SH-SY5Y (cell line): ENCODE data around the gene TNC.

Source experiments
- GATA2 ChIP-seq: IDR thresholded peaks from 2 replicates; pipeline ENCODE4 v1.6.1; 2011; ENCODE audit warnings: mild to moderate bottlenecking, low read depth, low read length
- GATA3 ChIP-seq: IDR thresholded peaks from 2 replicates; pipeline ENCODE4 v1.6.1; 2011; ENCODE audit warnings: low read depth, mild to moderate bottlenecking, low read length, moderate library complexity

DNA sequence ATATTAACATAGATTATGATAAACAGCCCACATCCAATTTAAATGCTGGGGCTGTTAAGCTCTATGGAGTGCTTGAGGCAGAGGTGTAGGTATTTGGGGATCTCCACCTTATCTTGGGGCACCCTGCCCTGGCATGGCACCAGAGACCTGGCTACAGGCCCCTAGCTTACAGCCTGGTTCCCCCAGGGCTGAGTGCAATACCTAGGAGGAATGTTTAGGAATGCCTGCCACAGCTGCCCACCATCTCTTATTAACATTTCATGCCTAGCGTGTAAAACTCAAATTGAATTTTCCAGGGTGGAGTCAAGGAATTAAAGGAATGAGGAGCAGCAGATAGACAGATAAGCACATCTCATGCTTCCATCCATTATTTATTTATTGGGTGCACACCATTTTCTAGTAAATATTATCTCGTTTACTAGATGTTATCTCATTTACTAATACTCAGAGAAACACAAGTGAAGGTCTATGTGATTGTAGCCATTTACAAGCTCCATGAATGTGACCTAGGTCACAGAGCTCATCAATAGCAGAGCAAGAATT is 131.9 kb downstream of the TNC start:
- no peak for TF ChIP-seq GATA3
- TF ChIP-seq GATA2, result no peak
